K562 (cell line): ENCODE measurements around the gene RIC8B. TPM values are rescaled to one million over a fixed set of nuclear protein-coding genes. Genes with fewer than 3 reads are reported as not detected.

Source experiments
- BCOR ChIP-seq: fragments of 450-650 bp; IDR thresholded peaks from 2 replicates; pipeline ENCODE4 v1.6.1; 2016
- CBX5 ChIP-seq: IDR thresholded peaks from 2 replicates; pipeline ENCODE4 v1.6.1; 2014; ENCODE audit warnings: low read depth, borderline replicate concordance
- CCAR2 ChIP-seq: fragments of 200-400 bp; formaldehyde crosslinking; IDR thresholded peaks from 2 replicates; pipeline ENCODE4 v1.6.1; 2017; ENCODE audit warnings: mild to moderate bottlenecking, low read depth, low read length
- ELF4 ChIP-seq: fragments of 450-650 bp; formaldehyde crosslinking; IDR thresholded peaks from 2 replicates; pipeline ENCODE4 v1.4.0; 2022; ENCODE audit warnings: missing genetic modification characterization
- GABPA ChIP-seq: fragments of 200-800 bp; sonication (Bioruptor generic); conservative IDR thresholded peaks from 2 replicates; pipeline ENCODE4 v1.6.1; 2016; ENCODE audit warnings: low read depth, missing genetic modification characterization, missing compliant biosample characterization
- HMGXB4 ChIP-seq: sonication (generic); formaldehyde crosslinking; IDR thresholded peaks from 2 replicates; pipeline ENCODE4 v1.8.1; 2023; ENCODE audit warnings: mild to moderate bottlenecking, missing genetic modification reagents
- KDM5B ChIP-seq: fragments of 200-600 bp; sonication (generic); IDR thresholded peaks from 2 replicates; pipeline ENCODE4 v1.6.1; 2012; ENCODE audit warnings: low read depth, mild to moderate bottlenecking, moderate library complexity, low read length, control low read depth, inconsistent platforms; ENCODE audit not compliant: insufficient replicate concordance
- NFRKB ChIP-seq: fragments of 450-650 bp; IDR thresholded peaks from 2 replicates; pipeline ENCODE4 v1.6.1; 2016; ENCODE audit warnings: low read depth
- POLR2AphosphoS2 ChIP-seq: IDR thresholded peaks from 2 replicates; pipeline ENCODE4 v1.6.1; 2012; ENCODE audit warnings: low read length, improper control_type of control experiment
- PPARD ChIP-seq: fragments of 250-450 bp; sonication (Bioruptor Pico); IDR thresholded peaks from 2 replicates; pipeline ENCODE4 v1.8.0; 2022; ENCODE audit warnings: inconsistent platforms, mild to moderate bottlenecking, moderate library complexity
- RBM22 ChIP-seq: fragments of 200-400 bp; formaldehyde crosslinking; IDR thresholded peaks from 2 replicates; pipeline ENCODE4 v1.6.1; 2018; ENCODE audit warnings: low read length, low read depth; ENCODE audit not compliant: poor library complexity, severe bottlenecking
- RBM25 ChIP-seq: fragments of 200-400 bp; formaldehyde crosslinking; IDR thresholded peaks from 2 replicates; pipeline ENCODE4 v1.6.1; 2018; ENCODE audit warnings: low read length, low read depth, moderate library complexity; ENCODE audit not compliant: severe bottlenecking
- RBM39 ChIP-seq: fragments of 200-400 bp; formaldehyde crosslinking; optimal IDR thresholded peaks from 2 replicates; pipeline ENCODE3; 2018; ENCODE audit warnings: low read depth, low read length
- SAP30 ChIP-seq: fragments of 200-600 bp; sonication (generic); IDR thresholded peaks from 2 replicates; pipeline ENCODE4 v1.6.1; 2012; ENCODE audit warnings: borderline replicate concordance, low read depth, mild to moderate bottlenecking, moderate library complexity, low read length, control low read depth, inconsistent platforms; ENCODE audit not compliant: insufficient read depth, poor library complexity, severe bottlenecking
- SP1 ChIP-seq: sonication (generic); formaldehyde crosslinking; IDR thresholded peaks from 2 replicates; pipeline ENCODE4 v1.8.1; 2022; ENCODE audit warnings: mild to moderate bottlenecking, missing genetic modification reagents
- STAT5B ChIP-seq: fragments of 250-450 bp; sonication (Bioruptor Pico); IDR thresholded peaks from 2 replicates; pipeline ENCODE4 v1.8.0; 2021; ENCODE audit warnings: mild to moderate bottlenecking, inconsistent platforms
- STAT6 ChIP-seq: sonication (generic); formaldehyde crosslinking; IDR thresholded peaks from 2 replicates; pipeline ENCODE4 v1.8.1; 2023; ENCODE audit warnings: mild to moderate bottlenecking, missing genetic modification reagents
- TAF15 ChIP-seq: fragments of 200-400 bp; formaldehyde crosslinking; IDR thresholded peaks from 2 replicates; pipeline ENCODE4 v1.6.1; 2017; ENCODE audit warnings: mild to moderate bottlenecking, low read depth, low read length, moderate library complexity
- TFAP4 ChIP-seq: sonication (generic); formaldehyde crosslinking; IDR thresholded peaks from 2 replicates; pipeline ENCODE4 v1.8.0; 2022; ENCODE audit warnings: missing genetic modification reagents, mild to moderate bottlenecking, moderate library complexity, borderline replicate concordance
- U2AF2 ChIP-seq: fragments of 200-400 bp; formaldehyde crosslinking; optimal IDR thresholded peaks from 2 replicates; pipeline ENCODE3; 2017; ENCODE audit warnings: low read depth, mild to moderate bottlenecking, low read length
- YBX1 ChIP-seq: fragments of 450-650 bp; IDR thresholded peaks from 2 replicates; pipeline ENCODE4 v1.7.1; 2016; ENCODE audit warnings: mild to moderate bottlenecking
- ZNF121 ChIP-seq: sonication (generic); formaldehyde crosslinking; conservative IDR thresholded peaks from 2 replicates; pipeline ENCODE4 v1.8.0; 2022; ENCODE audit warnings: missing genetic modification reagents
- ZNF174 ChIP-seq: fragments of 250-450 bp; sonication (Bioruptor Pico); IDR thresholded peaks from 2 replicates; pipeline ENCODE4 v1.4.0; 2020; ENCODE audit warnings: mild to moderate bottlenecking
- ZNF316 ChIP-seq: fragments of 450-650 bp; IDR thresholded peaks from 2 replicates; pipeline ENCODE4 v1.6.1; 2016
- ZNF324 ChIP-seq: fragments of 250-450 bp; sonication (Bioruptor Pico); IDR thresholded peaks from 2 replicates; pipeline ENCODE4 v1.4.0; 2020; ENCODE audit warnings: mild to moderate bottlenecking
- polyA plus RNA-seq, 8 experiments: library from polyadenylated mRNA; depleted of rRNA in 4 of 8; stranded (reverse) in 5 of 8; unstranded in 3 of 8; fragments of >200 nt; fragmentation: Nextera tagmentation in 2 of 8; fragmentation: Illumina TruSeq in 1 of 8; extraction: Ambion mirVana in 2 of 8; extraction: Trizol in 1 of 8; gene quantifications; 2 replicates each; pipeline versions ENCODE4 v1.2.1 to v1.2.3, GENCODE V29; 2011 to 2014; ENCODE audit warnings: inconsistent platforms in 1 of 8, missing spikeins in 1 of 8
- total RNA-seq, 7 experiments: library from RNA; depleted of rRNA in 6 of 7; stranded (reverse); fragments of >200 nt in 6 of 7; fragmentation: Illumina TruSeq in 2 of 7; extraction: Trizol in 2 of 7; gene quantifications; 2 replicates each; pipeline versions ENCODE4 v1.2.1 to v1.2.3, GENCODE V29; 2011 to 2021; ENCODE audit warnings: low replicate concordance in 1 of 7

Gene RIC8B
- total and polyA plus RNA-seq, 9 of the 15 experiments (the other 6 are each of a cell fraction or from before 2014, with no cell fraction given): 0.92 to 8.1 (median 4.8) TPM

DNA sequence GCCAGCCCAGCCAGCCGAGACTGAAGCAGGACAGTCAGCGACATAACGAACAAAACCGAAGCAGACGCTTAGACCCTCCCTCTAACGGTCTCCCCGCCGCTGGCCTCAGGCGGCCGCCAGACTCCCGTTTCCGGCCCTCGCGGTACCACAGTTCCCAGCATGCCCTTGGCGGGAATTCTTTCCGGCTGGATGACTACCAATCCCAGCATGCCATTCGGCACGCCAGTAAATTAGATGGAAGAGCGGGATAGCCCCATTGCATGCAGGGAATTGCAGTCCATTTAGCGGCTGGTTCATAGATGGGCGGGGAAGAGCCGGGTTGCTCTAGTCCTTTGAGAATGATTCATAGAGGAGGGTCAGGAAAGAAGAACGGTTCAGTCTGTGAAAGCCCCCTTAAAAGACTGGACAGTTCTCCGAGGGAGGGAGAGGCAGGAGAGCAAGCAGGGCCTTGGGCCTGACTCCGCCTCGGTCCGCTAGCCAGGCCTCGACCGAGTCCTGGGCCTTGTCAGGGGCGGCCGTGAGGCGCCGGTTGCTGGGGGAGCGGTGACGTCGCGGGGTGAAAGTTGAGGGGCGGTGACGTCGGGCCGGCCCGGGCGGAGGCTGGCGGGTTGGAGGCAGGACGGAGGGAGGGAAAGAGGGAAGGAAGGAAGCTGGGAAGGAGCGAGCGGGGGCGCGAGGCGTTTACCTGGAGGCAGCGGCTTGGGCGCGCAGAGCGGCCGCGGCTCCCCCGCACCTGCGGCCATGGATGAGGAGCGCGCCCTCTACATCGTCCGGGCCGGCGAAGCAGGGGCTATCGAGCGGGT lies at the start of gene RIC8B (continued):
- no peak for TF ChIP-seq TAF15
- TF ChIP-seq STAT6 (CRISPR knock-in tag): no peak
- no peak for TF ChIP-seq ZNF174
- TF ChIP-seq ZNF121 (CRISPR knock-in tag): no peak
- TF ChIP-seq CBX5: no peak
- no peak for TF ChIP-seq U2AF2
- TF ChIP-seq BCOR: no peak
- TF ChIP-seq KDM5B: peak; percentile 87
- peak; percentile 81 for TF ChIP-seq SP1 (CRISPR knock-in tag)
- TF ChIP-seq HMGXB4 (CRISPR knock-in tag): no peak
- no peak for TF ChIP-seq POLR2AphosphoS2
- 0 out of 2 replicates have a peak, but pooled peaks have one; percentile 18 for TF ChIP-seq ELF4
- peak; percentile 17; the same call in 1 of the 2 replicates for TF ChIP-seq ZNF316
- no peak for TF ChIP-seq YBX1
- no peak for TF ChIP-seq RBM39
- TF ChIP-seq STAT5B (CRISPR knock-in tag): no peak
- TF ChIP-seq CCAR2: no peak
- peak; percentile 53 for TF ChIP-seq NFRKB
- peak; percentile 70; the same call in 1 of the 2 replicates for TF ChIP-seq TFAP4
- no peak for TF ChIP-seq PPARD (CRISPR knock-in tag)
- peak; percentile 40 for TF ChIP-seq RBM25
- no peak for TF ChIP-seq SAP30
- TF ChIP-seq RBM22: peak; percentile 41
- peak; percentile 91 for TF ChIP-seq GABPA (tag)
- TF ChIP-seq ZNF324: no peak
